Thyroid gland (tissue), 4 donors: ENCODE measurements around the gene CACNA2D3. TPM values are rescaled to one million over a fixed set of nuclear protein-coding genes. Genes with fewer than 3 reads are reported as not detected.

Experiments used
- DNase-seq, 2 donors: peaks; one replicate each; pipeline ENCODE4 v3.0.0-alpha.2; 2019
- H3K27ac ChIP-seq, 3 donors: fragments of 200-600 bp; sonication (generic); 1 replicate in 2 of 3; 2 replicates in 1 of 3; pipeline ENCODE4 v1.5.1; 2016 to 2019; ENCODE audit warnings: mild to moderate bottlenecking in 1 of 3, moderate library complexity in 1 of 3
- H3K27me3 ChIP-seq: fragments of 200-600 bp; sonication (generic); one replicate; pipeline ENCODE4 v1.5.1; 2019
- H3K36me3 ChIP-seq, 2 donors: fragments of 200-600 bp; sonication (generic); one replicate each; pipeline ENCODE4 v1.5.1; 2016 to 2019
- H3K4me1 ChIP-seq, 2 donors: fragments of 200-600 bp; sonication (generic); one replicate each; pipeline ENCODE4 v1.5.1; 2017 to 2019
- H3K4me3 ChIP-seq, 3 donors: fragments of 200-600 bp; sonication (generic); replicated peaks in 1 of 3; 1 replicate in 2 of 3; 2 replicates in 1 of 3; pipeline ENCODE4 v1.5.1; 2016; ENCODE audit warnings: mild to moderate bottlenecking in 1 of 3
- H3K9me3 ChIP-seq: fragments of 200-600 bp; sonication (generic); one replicate; pipeline ENCODE4 v1.5.1; 2017
- POLR2A ChIP-seq, 2 donors: fragments of 450-650 bp; IDR thresholded peaks; one replicate each; pipeline ENCODE4 v1.6.1; 2017; ENCODE audit warnings: antibody characterized with exemption in 2 of 2, mild to moderate bottlenecking in 2 of 2, moderate library complexity in 1 of 2
- WGBS, 2 donors: methylation state at CpG; one replicate each; pipeline ENCODE4 v1.1.5; 2017; 5-methylcytosine and 5-hydroxymethylcytosine counted together
- intact Hi-C: fragments of 100-400 bp; cut with DNase I; formaldehyde crosslinking; loops from one replicate; pipeline ENCODE4 v1.15.1; 2023
- total RNA-seq, 4 donors: library from RNA; depleted of rRNA; stranded (reverse); fragments of >200 nt; gene quantifications; one replicate each; pipeline ENCODE4 v1.2.3, GENCODE V29; 2016
- TF ChIP-seq, protein P1 (sequence below), 6 experiments: fragments of 200-600 bp in 3 of 6; fragments of 450-650 bp in 3 of 6; sonication (generic) in 3 of 6; IDR thresholded peaks; one replicate each; pipeline ENCODE4 v1.5.1; 2016 to 2019; ENCODE audit warnings: antibody characterized with exemption in 6 of 6, mild to moderate bottlenecking in 2 of 6, inconsistent platforms in 1 of 6, moderate library complexity in 1 of 6

Gene CACNA2D3
- total RNA-seq, 4 donors from 2014 or later = 2.9 to 4.8 (median 4.5) TPM

DNA sequence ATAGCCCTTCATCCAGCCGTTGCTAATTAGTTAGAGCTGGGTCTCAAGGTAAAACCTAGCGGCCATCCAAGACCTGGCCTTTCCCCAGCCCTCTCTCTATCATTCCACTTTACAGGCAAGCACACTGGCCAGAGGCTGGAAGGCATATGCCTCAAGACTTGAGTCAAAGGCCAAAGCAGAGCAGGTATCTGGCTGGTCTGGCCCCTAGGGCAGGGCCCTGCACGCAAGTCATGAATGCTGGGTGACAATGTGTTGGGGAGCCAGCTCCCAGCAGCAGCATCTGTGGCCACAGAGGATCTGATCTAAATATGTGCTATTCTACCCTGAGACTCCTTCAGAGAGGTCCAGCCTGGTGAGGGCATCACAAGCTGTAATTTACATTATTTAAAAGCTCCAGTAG, 691.9 kb downstream of the CACNA2D3 start:
- Histone ChIP-seq H3K4me3 (no peak overlapping the region), H3K4me1 (peaks cover 4% of the 10 kb centered on the region in 2 donors), H3K36me3 (no peaks in the 10 kb centered on the region), H3K27ac (no peak overlapping the region), H3K9me3 (no peaks in the 10 kb centered on the region), H3K27me3 (no peaks in the 10 kb centered on the region)
- no peak for TF ChIP-seq POLR2A (IDR thresholded peaks at IDR 0.05)
- TF ChIP-seq, protein P1, sequence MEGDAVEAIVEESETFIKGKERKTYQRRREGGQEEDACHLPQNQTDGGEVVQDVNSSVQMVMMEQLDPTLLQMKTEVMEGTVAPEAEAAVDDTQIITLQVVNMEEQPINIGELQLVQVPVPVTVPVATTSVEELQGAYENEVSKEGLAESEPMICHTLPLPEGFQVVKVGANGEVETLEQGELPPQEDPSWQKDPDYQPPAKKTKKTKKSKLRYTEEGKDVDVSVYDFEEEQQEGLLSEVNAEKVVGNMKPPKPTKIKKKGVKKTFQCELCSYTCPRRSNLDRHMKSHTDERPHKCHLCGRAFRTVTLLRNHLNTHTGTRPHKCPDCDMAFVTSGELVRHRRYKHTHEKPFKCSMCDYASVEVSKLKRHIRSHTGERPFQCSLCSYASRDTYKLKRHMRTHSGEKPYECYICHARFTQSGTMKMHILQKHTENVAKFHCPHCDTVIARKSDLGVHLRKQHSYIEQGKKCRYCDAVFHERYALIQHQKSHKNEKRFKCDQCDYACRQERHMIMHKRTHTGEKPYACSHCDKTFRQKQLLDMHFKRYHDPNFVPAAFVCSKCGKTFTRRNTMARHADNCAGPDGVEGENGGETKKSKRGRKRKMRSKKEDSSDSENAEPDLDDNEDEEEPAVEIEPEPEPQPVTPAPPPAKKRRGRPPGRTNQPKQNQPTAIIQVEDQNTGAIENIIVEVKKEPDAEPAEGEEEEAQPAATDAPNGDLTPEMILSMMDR (IDR thresholded peaks at IDR 0.05) = no peak
- intact Hi-C loops = no loop called here
- 91 to 94% methylated on average over 3 of the region's 3 CpGs for whole genome bisulfite sequencing, 2 donors
- no peak for DNase-seq

- 91 to 92% methylated on average over 1 of the region's 1 CpG for WGBS, 2 donors
- Histone ChIP-seq H3K36me3 (no peaks in the 10 kb centered on the region), H3K27ac (no peak overlapping the region), H3K9me3 (no peaks in the 10 kb centered on the region), H3K27me3 (no peaks in the 10 kb centered on the region), H3K4me3 (no peak overlapping the region), H3K4me1 (peaks cover 12% of the 10 kb centered on the region in 2 donors)
- intact Hi-C loops = no loop called here
- DNase-seq = no peak
- TF ChIP-seq, protein P1 (IDR thresholded peaks at IDR 0.05) = no peak
- TF ChIP-seq POLR2A (IDR thresholded peaks at IDR 0.05) = no peak
Measured at GRCh38 chr3:54817628-54818027, 695.3 kb downstream of the CACNA2D3 start.

- Histone ChIP-seq H3K27me3 (no peaks in the 10 kb centered on the region), H3K27ac (no peak overlapping the region), H3K4me1 (peaks cover 12% of the 10 kb centered on the region in 2 donors), H3K36me3 (no peaks in the 10 kb centered on the region), H3K9me3 (no peaks in the 10 kb centered on the region), H3K4me3 (no peak overlapping the region)
- 92 to 93% methylated on average over 2 of the region's 2 CpGs for WGBS, 2 donors
- TF ChIP-seq POLR2A (IDR thresholded peaks at IDR 0.05) = no peak
- TF ChIP-seq, protein P1 (IDR thresholded peaks at IDR 0.05) = no peak
- intact Hi-C loops = no loop called here
- no peak for DNase-seq
Measured at GRCh38 chr3:54818486-54818885, 696.1 kb downstream of the CACNA2D3 start.

DNA sequence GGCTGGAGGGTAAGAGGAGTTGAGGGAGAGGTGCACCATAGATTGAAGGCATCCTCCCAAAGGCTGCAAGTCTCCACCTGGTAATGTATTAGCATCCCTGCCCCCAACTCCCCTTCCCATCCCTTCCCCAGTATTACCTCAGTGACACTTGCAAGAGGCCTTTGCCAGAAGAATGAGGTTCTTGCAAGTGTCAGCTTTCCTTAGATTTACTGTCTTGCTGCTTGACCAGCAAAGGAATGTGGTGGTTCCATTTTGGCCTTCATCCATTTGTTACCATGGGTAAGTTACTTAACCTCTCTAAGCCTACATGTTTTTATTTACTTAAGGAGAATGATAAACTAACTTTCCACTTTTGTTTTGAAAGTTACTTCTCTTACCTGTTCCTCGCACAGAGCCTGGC, 696.6 kb downstream of the CACNA2D3 start:
- H3K4me3 ChIP-seq = no peak overlapping the region
- H3K9me3 ChIP-seq = no peaks in the 10 kb centered on the region
- intact Hi-C loops = no loop called here
- no peaks in the 10 kb centered on the region for H3K36me3 ChIP-seq
- TF ChIP-seq, protein P1 (IDR thresholded peaks at IDR 0.05) = no peak
- no peak for TF ChIP-seq POLR2A (IDR thresholded peaks at IDR 0.05)
- no peaks in the 10 kb centered on the region for H3K27me3 ChIP-seq
- WGBS, 2 donors = 97 to 100% methylated on average over 1 of the region's 1 CpG
- DNase-seq = no peak
- no peak overlapping the region for H3K27ac ChIP-seq
- peaks cover 12% of the 10 kb centered on the region in 2 donors for H3K4me1 ChIP-seq

GRCh38 chr3:54819946-54820345, 697.6 kb downstream of the CACNA2D3 start:
- Histone ChIP-seq H3K4me3 (no peak overlapping the region), H3K27me3 (no peaks in the 10 kb centered on the region), H3K9me3 (no peaks in the 10 kb centered on the region), H3K36me3 (no peaks in the 10 kb centered on the region), H3K4me1 (peaks cover 12% of the 10 kb centered on the region in 2 donors), H3K27ac (no peak overlapping the region)
- no peak for TF ChIP-seq POLR2A (IDR thresholded peaks at IDR 0.05)
- intact Hi-C loops = no loop called here
- DNase-seq = no peak
- 89 to 94% methylated on average over 5 of the region's 5 CpGs for WGBS, 2 donors

DNA sequence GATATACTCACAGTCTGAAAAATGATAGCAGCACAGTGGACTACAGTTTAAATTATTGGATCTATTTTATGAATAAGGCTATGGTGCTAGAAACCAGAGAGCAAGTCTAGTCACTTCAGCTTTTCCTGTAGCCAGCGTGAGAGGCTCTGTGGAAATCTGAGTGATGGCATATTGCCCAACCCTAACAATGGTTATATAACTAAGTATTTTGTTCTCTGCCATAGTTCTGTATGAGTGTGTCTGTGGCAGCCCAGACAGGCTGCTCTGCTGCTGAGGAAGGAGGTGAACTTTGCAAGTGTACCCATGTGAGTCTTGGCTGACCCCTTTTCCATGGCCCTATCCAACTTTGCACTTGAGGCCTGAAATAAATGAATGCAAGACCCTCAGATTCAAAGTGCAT, 699.9 kb downstream of the CACNA2D3 start:
- peaks cover 12% of the 10 kb centered on the region in 2 donors for H3K4me1 ChIP-seq
- DNase-seq = peak; percentile 61 to 65
- no peak for TF ChIP-seq POLR2A (IDR thresholded peaks at IDR 0.05)
- TF ChIP-seq, protein P1 (IDR thresholded peaks at IDR 0.05) = no peak
- H3K4me3 ChIP-seq = no peak overlapping the region
- intact Hi-C loops = no loop called here
- H3K27me3 ChIP-seq = no peaks in the 10 kb centered on the region
- H3K36me3 ChIP-seq = no peaks in the 10 kb centered on the region
- H3K9me3 ChIP-seq = no peaks in the 10 kb centered on the region
- H3K27ac ChIP-seq = peak overlapping the region; percentile 14 to 45 (median 32)
- 0% methylated on average over 1 of the region's 1 CpG for WGBS, 2 donors
